Measurements from ENCODE around the gene NUF2.
"Not testable (repeated sequence)": the region's sequence is repeated elsewhere in the genome, so short reads cannot be mapped to it uniquely, and the experiment has no call there.

Gene NUF2

DNA sequence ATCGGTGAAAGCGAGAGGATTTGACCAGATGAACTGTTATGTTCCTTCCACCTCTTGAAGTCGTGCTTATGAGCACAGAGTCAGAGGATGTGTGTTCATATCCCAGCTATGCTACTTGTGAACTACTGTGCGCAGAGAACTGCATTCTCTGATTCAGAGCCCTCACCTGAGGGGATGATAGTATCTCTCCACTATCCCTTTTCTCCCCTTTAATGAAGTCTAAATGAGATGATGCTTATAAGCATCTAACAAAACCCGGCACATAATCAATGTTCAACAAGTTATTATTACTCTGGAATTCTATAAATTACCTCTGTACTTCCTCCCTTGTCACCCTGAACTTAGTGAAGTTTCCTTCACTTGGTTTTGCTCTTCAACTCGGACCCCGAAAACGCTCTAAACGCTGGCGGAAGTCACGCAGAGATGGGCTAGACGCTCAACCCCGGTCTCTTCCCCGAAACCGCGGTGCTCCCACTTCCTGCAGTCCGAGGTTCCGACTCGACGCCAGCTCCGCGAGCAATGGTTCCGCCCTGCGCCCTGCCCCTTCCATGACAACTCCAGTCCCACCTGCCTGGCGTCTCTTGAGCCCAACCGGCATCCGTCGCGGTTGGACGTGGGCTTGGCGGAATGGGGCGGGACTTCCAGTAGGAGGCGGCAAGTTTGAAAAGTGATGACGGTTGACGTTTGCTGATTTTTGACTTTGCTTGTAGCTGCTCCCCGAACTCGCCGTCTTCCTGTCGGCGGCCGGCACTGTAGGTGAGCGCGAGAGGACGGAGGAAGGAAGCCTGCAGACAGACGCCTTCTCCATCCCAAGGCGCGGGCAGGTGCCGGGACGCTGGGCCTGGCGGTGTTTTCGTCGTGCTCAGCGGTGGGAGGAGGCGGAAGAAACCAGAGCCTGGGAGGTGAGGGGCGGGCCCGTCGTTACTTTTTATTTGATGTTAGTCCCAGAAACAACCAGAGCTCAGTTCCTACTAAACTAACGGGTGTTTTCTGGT is at the start of gene NUF2:
Gene NUF2 (plus strand): TSS at position 644 of the 995 bp plus-strand sequence. CDS start 4,098 bp downstream, outside the sequence.
- DNase-seq: peak; percentile 99

DNA sequence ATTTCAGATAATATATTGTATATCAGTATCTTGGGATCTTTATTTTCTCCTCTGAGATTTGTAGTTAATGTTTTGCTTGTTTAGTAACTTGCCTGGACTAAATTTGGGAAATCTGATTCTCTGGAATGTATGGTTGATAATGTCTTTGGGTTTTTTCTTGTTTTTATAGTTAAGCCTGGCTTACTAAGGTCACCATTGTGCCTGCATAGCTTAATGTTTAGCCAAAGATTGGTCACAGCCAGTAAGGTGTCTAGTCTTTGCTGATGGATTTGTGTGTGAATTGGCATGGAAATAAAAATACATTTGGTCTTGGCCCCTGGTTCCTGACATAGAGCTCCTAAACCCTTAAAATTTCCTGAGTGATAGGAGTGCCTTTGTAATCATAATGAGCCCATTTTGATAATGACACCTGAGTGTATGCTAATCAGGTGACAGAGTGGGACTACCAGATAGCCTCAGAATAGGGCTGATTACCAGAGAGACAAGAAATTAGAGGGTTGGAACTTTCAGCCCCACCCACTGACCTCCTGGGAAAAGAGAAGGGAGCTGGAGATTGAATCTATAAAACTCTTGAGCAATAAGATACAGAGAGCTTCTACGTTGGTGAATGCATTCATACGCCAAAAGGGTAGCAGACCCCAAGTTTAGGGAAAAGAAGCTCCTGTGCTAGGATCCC is 47.9 kb upstream of the NUF2 start:
- no peak for DNase-seq

DNA sequence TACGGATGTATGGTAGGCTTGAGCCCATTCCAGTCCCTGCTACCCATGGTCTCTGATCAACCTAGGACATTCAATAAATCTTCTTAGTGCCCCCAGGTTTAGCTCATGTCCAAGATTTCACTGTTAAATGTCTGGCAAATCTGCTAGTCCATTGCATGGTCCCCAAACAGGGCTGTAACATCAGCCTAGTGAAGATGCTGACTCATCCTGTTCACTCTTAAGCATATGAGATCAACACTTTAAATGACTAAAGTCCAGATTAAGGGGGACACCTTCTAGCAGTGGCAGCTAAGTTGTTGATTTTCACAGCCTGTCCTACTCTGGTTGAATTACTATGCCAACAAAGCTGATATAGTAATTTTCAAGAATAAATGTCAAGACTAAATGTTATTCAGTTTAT is 46.5 kb upstream of the NUF2 start:
- peak; percentile 10 for DNase-seq

DNA sequence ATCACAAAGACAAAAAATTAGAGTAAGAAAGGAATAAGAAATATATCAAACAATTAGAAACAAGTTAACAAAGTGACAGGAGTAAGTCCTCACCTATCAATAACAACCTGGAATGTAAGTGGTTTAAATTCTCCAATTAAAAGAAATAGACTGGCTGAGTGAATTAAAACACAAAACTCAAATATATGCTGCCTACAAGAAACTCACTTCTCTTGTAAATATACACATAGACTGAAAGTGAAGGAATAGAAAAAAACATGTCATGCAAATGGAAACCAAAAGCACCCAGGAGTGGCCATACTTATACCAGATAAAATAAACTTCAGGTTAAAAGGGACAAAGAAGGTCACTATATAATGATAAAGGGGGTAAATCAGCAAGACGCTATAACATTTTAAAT is 43.2 kb upstream of the NUF2 start:
- DNase-seq: no peak

DNA sequence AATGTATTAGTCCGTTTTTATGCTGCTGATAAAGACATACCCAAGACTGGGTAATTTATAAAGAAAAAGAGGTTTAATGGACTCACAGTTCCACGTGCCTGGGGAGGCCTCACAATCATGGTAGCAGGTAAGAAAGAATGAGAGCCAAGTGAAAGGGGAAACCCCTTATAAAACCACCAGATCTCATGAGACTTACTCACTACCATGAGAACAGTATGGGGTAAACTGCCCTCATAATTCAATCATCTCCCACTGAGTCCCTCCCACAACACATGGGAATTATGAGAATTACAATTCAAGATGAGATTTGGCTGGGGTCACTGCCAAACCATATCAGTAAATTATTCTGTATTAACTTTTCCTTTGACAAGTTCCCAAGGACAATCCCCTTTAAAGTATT is 36.9 kb upstream of the NUF2 start:
- not testable (repeated sequence) for DNase-seq

DNA sequence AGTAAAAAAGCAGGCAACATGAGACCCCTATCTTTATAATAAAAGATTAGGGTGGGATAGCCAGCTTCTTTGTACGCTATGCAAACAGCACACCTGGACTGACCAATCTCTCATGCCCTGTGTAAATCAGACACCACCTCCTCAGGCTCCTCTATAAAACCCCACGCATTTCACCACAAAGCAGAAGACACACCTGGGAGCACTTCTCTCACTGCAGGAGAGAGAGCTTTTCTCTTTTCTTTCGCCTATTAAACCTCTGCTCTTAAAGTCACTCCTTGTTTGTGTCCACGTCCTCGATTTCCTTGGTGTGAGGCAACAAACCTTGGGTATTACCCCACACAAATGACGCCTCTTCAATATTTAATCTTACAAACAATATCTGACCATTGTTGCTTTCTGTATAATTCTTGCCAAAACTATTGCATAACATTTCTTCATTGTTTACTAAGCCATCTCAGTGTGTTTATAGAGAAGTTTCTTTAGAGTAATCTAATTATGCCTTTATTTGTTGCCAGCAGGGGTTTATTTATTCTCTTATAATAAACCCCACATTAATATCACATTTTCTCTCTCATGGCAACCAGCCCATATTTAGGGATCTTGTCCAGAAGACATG is 31.6 kb upstream of the NUF2 start:
- peak; percentile 36 for DNase-seq

DNA sequence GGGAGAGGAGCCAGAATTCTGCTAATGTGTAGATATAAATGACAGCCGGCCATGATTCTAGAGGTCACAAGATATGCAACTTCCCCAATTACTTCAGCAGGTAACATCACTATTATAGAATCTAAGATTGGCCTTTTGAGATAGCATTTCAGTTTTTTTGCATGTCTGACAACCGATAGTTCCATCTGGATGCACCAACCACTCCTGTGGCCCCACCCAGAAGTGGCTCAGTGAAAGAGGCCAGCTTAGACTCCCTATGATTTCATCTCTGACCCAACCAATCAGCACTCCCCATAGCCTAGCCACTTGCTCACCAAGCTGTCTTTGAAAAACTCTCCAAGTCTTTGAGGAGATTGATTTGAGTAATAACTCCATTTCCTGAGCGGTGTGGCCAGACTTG is 30.3 kb upstream of the NUF2 start:
- no peak for DNase-seq

DNA sequence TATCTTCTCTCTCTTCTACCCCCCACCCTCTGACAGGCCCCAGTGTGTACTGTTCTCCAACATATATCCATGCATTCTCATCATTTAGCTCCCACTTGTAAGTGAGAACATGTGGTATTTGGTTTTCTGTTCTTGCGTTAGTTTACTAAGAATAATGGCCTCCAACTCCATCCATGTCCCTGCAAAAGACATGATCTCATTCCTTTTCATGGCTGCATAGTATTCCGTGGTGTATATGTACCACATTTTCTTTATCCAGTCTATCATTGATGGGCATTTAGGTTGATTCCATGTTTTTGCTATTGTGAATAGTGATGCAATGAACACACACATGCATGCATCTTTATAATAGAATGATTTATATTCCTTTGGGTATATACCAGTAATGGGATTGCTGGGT is 29.6 kb upstream of the NUF2 start:
- DNase-seq: not testable (repeated sequence)

DNA sequence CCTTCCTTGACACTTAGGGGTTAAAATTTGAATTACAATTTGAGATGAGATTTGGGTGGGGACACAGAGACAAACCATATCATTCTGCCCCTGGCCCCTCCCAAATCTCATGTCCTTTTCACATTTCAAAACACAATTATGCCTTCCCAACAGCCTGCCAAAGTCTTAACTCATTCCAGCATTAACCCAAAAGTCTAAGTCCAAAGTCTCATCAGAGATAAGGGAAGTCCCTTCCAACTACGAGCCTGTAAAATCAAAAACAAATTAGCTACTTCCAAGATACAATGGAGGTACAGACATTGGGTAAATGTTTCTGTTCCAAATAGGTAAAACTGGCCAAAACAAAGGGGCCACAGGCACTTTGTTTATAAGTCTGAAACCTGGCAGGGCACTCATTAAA is 28.3 kb upstream of the NUF2 start:
- DNase-seq: not testable (repeated sequence)

DNA sequence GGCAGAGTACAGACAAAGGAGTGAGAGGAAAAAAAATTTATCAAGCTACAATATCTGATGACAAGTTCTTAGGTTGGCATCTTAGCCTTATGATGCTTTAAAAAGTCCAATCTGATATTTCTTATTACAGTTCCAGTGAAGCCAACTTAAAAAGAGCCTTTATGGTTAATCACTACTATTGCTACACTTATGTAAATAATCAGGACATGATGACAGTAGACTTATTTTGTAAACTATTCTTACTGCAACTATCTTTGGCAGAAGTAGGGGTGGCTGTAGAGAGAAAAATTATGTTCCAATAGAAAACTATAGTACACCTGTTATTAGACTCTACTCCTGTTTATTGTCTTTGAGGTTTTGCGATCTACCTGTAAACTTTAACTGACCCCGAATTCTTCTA is 25.8 kb upstream of the NUF2 start:
- peak; percentile 42 for DNase-seq

DNA sequence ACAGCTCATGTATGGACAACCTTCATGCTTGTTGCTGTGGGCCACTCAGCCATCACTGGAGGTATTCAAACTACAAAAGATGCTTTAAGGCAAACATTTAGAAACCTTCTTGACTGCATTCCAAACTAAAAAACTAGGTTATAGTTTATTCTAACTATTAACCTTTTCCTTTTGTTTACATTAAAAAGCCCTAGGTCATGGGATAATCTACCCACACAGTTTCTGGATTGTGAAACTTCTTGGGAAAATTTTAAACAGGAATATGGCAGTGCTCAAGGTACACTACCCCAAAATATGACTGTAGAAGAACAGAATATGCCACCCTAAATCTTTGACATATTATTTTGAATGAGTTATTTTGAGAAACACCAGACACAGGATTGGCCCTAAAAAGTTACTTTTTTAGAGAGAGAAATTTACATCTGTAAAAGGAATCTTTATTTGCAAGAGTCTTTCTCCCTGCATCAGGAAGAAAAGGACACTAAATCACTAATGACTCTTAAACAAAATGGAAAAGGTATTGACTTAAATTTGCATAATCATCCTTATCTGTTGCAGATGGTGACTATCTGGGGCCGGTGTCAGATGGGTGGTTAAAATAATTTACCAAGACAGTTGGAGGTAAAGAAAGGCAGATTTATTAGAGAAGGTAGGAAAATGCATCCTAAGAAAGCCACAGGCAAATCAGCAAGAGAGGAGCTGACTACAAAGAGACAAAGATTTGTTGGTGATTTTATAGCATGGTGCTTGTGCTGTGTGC is 25.1 kb upstream of the NUF2 start:
- DNase-seq: peak; percentile 23

DNA sequence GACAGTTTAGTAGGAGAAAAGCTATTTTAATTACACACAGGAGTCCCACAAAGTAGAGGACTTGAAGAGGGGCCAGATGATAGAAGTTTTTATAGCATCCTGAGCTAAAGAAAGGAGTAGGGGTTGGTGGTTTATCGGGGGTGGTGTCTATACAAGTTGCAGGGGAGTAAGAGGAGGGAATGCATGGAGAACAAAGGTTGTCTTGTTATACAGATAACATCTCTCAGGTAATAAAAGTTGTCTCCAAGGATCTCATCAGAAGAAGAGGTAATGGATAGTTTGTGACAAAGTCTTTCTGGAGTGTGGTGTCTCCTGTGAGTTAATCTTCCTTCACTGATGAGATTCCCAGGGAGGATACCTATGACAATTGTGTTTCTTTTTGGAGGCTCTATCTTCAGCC is 23.4 kb upstream of the NUF2 start:
- no peak for DNase-seq

DNA sequence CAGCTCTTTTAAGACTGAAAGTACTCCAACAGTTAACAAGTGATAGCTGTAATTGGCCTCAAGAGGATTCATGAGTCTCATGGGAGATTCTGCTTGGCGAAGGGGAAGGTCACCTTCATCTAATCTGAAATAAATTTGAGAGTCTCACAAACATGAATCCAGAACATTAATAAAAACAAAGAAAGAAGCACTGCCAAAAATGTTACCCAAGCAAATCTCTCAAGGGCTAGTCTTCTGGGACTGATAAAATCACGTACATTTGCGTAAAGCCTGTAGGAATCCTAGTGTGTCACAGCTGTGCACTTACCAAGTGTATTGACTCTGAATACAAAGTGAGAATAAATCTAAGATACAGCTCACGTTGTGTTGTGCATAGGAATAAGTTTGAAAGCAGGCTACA is 21.2 kb upstream of the NUF2 start:
- no peak for DNase-seq

DNA sequence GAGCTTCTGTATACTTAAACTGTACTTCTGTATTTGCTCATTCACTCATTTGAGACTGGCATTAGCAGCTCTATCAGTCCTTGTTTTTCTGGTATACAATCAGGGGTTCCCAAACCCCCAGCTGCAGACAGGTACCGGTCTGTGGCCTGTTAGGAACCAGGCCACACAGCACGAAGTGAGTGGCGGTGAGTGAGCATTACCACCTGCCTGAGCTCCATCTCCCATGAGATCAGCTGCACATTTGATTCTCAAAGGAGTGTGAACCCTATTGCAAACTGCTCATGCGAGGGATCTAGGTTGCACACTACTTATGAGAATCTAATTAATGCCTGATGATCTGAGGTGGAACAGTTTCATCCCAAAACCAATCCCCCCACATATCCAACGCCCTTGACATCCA is 18.2 kb upstream of the NUF2 start:
- DNase-seq: no peak

DNA sequence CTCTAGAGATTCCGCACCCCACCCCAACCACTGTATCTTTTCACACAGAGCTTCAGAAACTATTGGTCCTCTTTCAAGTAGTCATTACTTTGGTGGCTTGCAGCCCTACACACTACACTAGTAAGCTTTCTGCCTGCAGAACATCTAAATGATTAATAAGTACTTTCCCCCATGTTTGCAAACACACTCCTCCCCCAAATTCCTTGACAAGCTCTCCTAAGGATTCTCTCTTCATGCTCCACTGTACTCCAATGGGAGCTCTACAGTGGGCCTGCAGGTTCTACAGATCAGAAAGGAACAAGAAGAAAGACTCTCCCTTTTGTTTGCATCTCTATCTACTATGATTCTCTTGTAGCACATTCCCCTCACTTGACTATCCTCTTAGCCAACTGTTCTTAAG is 16.3 kb upstream of the NUF2 start:
- DNase-seq: no peak

DNA sequence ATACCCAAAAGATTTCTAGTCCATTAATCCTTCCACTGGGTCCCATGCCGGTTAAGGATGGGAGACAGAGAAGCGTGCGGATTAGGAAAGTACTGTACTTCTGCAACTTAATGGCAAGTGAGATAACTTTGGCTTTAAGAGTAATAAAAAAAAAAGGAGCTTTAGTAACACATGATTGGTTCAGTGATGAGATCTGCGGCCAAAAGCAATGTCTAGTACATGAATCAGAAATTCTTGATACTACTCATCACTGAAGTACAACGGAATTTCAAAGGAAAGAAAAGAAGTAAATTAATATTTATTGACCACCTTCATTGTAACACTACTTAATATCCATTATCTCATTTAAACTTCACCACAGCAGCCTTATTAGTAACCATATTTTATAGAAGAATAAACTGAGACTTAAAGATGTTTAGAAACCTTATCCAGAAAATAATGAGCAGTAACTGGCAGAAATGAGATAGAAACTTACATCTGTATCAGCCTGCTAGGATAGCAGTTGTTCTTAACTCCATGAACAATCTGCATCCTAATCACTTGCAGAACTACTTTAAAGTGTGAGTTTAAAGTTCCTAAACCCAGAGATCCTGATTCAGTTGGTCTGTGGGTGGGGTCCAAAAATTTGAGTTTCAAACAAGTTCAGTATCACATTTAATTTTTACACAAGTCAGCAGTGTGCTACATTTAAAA is 14.1 kb upstream of the NUF2 start:
- peak; percentile 96 for DNase-seq

DNA sequence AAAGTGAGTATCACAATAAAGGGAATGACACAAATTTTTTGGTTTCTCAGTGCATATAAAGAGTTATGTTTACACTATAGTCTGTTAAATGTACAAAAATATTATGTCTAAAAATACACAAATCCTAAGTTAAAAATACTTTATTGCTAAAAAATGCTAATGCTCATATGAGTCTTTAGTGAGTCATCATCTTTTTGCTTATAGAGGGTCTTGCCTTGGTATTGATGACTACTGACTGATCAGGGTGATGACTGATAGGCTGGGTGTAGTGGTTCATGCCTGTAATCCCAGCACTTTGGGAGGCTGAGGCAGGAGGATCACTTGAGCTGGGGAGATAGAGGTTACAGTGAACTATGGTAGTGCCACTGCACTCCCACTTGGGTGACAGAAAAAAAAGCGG is 12.9 kb upstream of the NUF2 start:
- DNase-seq: peak; percentile 85

DNA sequence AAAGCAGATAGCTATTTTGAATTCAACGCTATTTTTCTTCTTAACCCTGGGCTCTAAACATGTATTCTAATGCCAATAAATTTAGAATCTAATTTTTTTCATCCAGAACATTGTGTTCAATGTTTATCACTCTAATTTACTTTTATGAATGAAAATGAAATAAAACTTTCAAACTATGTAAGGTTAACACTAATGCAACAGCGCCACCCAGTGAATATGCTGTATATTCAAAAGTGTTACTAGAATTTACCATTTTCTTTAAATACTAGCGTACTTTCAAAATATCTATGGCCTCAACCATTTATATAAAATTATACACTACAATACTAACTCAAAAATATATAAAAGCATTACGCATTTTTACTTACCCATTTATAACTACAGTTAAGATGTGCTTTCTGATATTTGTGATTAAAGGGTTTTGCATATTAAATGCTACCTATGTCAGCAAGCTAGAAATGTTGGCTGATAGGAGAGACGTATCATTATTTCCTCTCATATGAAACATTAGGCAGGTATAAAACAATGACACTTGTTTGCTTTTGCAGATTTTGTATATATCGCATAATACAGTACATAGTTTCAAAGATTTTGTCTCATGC is 5.9 kb upstream of the NUF2 start:
- DNase-seq: peak; percentile 49

DNA sequence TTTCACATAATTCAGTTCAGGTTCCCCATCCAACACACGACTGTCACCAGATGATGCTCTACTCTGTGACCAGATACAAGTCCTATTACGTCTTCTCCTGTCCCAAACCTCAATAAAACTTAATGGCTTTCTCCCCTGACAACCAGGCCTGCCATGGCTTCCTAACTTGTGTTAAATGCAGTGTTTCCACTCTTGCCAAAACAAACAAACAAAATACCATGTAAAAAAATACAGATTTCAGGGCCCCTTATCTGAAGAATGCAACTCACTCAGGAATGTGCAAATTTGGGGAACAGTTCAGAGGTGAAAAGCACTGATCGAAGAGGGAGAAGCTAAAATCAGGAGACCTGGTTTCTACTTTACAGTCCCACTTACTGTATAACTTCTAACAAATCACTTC is 863 bp upstream of the NUF2 start:
- DNase-seq: no peak

DNA sequence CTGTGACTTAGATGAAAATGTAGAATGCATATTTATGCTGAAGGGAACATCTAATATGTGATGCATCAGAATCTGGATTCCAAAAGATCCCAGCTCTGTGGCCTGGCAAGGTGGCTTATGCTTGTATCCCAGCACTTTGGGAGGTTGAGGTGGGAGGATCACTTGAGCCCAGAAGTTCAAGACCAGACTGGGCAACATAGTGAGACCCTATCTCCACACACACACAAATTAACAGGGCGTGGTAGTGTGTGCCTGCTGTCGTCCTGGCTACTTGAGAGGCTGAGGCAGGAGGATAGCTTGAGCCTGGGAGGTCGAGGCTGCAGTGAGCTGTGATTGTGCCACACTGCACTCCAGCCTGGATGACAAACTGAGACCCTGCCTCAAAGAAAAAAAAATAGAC is 1.6 kb downstream of the NUF2 start:
- DNase-seq: not testable (repeated sequence)

DNA sequence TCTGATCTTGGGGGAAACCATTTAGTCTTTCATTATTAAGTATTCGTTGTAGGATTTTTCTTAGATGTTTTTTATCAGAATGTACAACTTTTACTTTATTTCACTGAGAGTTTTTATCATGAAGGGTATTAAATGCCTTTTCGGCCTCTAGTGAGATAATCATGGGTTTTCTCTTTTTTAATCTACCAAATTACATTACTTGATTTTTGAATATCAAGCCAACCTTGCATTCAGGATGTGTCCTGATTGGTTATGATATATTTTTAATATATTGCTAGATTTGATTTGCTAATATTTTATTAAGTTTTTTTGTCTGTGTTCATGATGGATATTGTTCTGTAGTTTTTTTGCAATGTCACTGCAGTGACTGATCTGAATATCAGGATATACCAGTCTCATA is 9.4 kb downstream of the NUF2 start:
- no peak for DNase-seq

DNA sequence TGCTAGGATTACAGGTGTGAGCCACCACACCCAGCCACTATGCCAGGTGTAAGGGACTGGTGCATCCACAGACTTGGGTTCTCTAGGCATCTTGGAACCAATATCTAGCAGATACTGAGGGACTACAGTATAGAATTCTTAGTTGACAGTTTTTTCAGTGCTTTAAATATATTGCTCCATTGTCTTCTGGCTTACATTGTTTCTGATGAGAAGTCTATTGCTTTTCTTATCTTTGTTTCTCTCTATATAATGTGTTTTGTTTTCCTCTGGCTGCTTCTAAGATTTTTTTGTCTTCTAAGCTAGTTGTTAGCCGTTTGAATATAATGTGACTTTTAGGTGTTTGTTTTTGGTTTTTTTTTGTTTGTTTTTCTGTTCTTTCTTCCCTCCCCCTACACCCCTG is 13.5 kb downstream of the NUF2 start:
- no peak for DNase-seq

All from HCEC 1CT (cell line).